ENCODE data around the gene CST8.

Gene CST8

DNA sequence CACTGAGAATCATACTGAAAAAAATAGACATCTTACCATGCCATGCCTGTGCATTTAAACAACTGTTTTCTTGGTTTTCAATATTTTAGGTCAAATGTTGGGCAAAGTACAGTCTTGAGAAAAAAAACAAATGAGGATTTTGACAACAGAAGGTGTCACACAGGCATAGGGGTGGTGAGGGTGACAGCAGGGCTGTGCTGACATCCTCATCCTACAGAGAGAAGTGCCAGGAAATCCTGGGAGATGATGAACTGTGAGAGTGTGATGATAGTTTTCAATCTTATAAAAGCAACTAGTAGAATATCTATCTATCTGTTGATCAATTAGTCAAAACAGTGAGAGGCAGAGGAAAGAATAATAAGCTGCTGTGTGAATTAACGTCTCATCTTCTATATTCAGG, 23.9 kb downstream of the CST8 start:
- in situ Hi-C loops (cut with HindIII; ENCODE audit: low sequenced_read_pairs): no loop called here
- TF ChIP-seq, protein P1, sequence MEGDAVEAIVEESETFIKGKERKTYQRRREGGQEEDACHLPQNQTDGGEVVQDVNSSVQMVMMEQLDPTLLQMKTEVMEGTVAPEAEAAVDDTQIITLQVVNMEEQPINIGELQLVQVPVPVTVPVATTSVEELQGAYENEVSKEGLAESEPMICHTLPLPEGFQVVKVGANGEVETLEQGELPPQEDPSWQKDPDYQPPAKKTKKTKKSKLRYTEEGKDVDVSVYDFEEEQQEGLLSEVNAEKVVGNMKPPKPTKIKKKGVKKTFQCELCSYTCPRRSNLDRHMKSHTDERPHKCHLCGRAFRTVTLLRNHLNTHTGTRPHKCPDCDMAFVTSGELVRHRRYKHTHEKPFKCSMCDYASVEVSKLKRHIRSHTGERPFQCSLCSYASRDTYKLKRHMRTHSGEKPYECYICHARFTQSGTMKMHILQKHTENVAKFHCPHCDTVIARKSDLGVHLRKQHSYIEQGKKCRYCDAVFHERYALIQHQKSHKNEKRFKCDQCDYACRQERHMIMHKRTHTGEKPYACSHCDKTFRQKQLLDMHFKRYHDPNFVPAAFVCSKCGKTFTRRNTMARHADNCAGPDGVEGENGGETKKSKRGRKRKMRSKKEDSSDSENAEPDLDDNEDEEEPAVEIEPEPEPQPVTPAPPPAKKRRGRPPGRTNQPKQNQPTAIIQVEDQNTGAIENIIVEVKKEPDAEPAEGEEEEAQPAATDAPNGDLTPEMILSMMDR (IDR thresholded peaks at IDR 0.05; ENCODE audit: low read depth, low read length, missing control alignments): no peak

GRCh38 chr20:23515250-23515939, 24.5 kb downstream of the CST8 start:
- H3K4me3 ChIP-seq (ENCODE audit: low read depth, low read length): no peak overlapping the region
- in situ Hi-C loops (cut with HindIII; ENCODE audit: low sequenced_read_pairs): no loop called here
- TF ChIP-seq, protein P1 (IDR thresholded peaks at IDR 0.05; ENCODE audit: low read depth, low read length, missing control alignments): no peak
- DNase-seq (ENCODE audit: low read depth): no peak

More for the DNA sequence above, 23.9 kb downstream of the CST8 start:
- DNase-seq (ENCODE audit: low read depth): no peak
- H3K4me3 ChIP-seq (ENCODE audit: low read depth, low read length): no peak overlapping the region

- TF ChIP-seq, protein P1 (IDR thresholded peaks at IDR 0.05; ENCODE audit: low read depth, low read length, missing control alignments): no peak
- H3K4me3 ChIP-seq (ENCODE audit: low read depth, low read length): no peak overlapping the region
- in situ Hi-C loops (cut with HindIII; ENCODE audit: low sequenced_read_pairs): no loop called here
- DNase-seq (ENCODE audit: low read depth): no peak
These were observed 26.8 kb downstream of the CST8 start for GRCh38 chr20:23517719-23518118.

DNA sequence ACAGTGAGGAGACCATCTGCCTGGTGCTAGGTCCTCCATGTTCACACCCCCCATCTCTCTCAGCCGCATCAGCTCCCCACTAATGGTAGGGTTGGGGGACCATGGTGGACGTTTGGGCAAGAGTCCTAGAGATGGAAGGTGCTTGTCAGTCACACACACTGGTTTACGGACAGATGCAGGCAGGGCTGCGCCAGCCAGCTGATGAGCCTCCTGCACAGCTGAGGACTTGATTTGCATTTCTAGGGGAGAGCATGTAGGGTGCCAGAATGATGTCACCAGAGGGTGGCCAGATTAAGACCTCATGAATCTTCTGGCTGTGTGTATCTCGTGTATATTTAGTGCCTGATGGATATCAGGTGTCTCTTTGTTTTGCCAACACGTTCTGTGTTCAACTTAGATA, 28.6 kb downstream of the CST8 start:
- in situ Hi-C loops (cut with HindIII; ENCODE audit: low sequenced_read_pairs): no loop called here
- no peak for DNase-seq (ENCODE audit: low read depth)
- no peak overlapping the region for H3K4me3 ChIP-seq (ENCODE audit: low read depth, low read length)
- TF ChIP-seq, protein P1 (IDR thresholded peaks at IDR 0.05; ENCODE audit: low read depth, low read length, missing control alignments): no peak

DNA sequence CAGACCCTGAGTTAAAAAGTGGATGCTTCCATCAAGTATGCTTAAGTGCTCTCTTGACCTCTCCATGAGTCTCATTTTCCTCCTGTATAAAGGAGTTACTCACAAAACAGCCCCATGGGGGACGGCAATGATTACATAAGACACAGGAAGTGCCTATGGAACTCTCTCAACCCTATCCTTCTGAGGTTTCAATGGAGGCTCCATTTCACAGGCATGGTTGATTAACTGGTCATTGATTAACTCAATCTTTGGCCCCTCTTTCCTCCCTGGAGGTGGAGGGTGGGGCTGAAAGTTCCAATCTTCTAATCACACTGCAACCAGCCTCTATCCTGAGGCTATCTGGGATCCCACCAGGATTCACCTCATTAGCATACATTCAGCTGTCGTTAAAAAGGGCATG, 29.3 kb downstream of the CST8 start:
- DNase-seq (ENCODE audit: low read depth): no peak
- in situ Hi-C loops (cut with HindIII; ENCODE audit: low sequenced_read_pairs): no loop called here
- TF ChIP-seq, protein P1 (IDR thresholded peaks at IDR 0.05; ENCODE audit: low read depth, low read length, missing control alignments): no peak
- no peak overlapping the region for H3K4me3 ChIP-seq (ENCODE audit: low read depth, low read length)

DNA sequence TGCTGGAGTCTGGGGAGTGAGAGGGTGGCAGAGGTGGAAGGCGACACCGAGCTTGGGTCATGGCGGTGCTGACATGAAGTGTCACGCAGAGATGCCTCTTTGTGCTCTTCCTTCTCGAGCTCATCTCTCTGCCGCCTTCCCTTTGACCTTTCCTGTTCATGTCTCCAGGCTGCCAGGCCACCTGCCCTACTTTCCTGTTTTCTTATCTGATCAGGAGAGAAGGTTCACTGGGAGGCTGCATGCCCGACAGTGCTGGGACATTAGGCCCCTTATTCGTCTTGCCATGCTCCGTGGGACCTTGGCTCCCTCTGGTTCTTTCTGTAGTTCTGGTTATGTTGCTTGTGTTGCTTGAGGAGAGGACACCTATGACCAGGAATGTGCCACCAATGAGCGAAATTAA, 33.2 kb downstream of the CST8 start:
- H3K4me3 ChIP-seq (ENCODE audit: low read depth, low read length): no peak overlapping the region
- in situ Hi-C loops (cut with HindIII; ENCODE audit: low sequenced_read_pairs): no loop called here
- TF ChIP-seq, protein P1 (IDR thresholded peaks at IDR 0.05; ENCODE audit: low read depth, low read length, missing control alignments): no peak
- DNase-seq (ENCODE audit: low read depth): no peak
